Gastroesophageal sphincter (tissue), 3 donors: Measurements from ENCODE around the gene PLIN4.

ENCODE experiments used
- EP300 ChIP-seq: sonication (generic); formaldehyde crosslinking; IDR thresholded peaks from one replicate; pipeline ENCODE4 v1.6.1; 2017; ENCODE audit warnings: antibody characterized with exemption, mild to moderate bottlenecking
- POLR2A ChIP-seq, 2 donors: fragments of 450-650 bp; IDR thresholded peaks; one replicate each; pipeline ENCODE4 v1.6.1; 2017; ENCODE audit warnings: antibody characterized with exemption in 2 of 2, mild to moderate bottlenecking in 2 of 2, moderate library complexity in 1 of 2
- POLR2AphosphoS5 ChIP-seq: sonication (generic); formaldehyde crosslinking; IDR thresholded peaks from one replicate; pipeline ENCODE4 v1.6.1; 2017; ENCODE audit warnings: antibody characterized with exemption
- TF ChIP-seq, protein P1 (sequence below), 4 experiments: fragments of 200-600 bp in 2 of 4; fragments of 450-650 bp in 2 of 4; sonication (generic) in 1 of 4; IDR thresholded peaks; one replicate each; pipeline ENCODE4 v1.5.1; 2017 to 2019; ENCODE audit warnings: antibody characterized with exemption in 4 of 4, mild to moderate bottlenecking in 2 of 4, moderate library complexity in 2 of 4

GRCh38 chr19:4500841-4501591 lies 17.3 kb downstream of the PLIN4 start:
- TF ChIP-seq POLR2AphosphoS5 (no peak), EP300 (no peak), POLR2A (IDR thresholded peaks at IDR 0.05) (no peak)
- TF ChIP-seq, protein P1, sequence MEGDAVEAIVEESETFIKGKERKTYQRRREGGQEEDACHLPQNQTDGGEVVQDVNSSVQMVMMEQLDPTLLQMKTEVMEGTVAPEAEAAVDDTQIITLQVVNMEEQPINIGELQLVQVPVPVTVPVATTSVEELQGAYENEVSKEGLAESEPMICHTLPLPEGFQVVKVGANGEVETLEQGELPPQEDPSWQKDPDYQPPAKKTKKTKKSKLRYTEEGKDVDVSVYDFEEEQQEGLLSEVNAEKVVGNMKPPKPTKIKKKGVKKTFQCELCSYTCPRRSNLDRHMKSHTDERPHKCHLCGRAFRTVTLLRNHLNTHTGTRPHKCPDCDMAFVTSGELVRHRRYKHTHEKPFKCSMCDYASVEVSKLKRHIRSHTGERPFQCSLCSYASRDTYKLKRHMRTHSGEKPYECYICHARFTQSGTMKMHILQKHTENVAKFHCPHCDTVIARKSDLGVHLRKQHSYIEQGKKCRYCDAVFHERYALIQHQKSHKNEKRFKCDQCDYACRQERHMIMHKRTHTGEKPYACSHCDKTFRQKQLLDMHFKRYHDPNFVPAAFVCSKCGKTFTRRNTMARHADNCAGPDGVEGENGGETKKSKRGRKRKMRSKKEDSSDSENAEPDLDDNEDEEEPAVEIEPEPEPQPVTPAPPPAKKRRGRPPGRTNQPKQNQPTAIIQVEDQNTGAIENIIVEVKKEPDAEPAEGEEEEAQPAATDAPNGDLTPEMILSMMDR (IDR thresholded peaks at IDR 0.05): no peak
